ENCODE measurements around the gene CYFIP1.
"Not testable (repeated sequence)": the region's sequence is repeated elsewhere in the genome, so short reads cannot be mapped to it uniquely, and the experiment has no call there.

CYFIP1 gene

DNA sequence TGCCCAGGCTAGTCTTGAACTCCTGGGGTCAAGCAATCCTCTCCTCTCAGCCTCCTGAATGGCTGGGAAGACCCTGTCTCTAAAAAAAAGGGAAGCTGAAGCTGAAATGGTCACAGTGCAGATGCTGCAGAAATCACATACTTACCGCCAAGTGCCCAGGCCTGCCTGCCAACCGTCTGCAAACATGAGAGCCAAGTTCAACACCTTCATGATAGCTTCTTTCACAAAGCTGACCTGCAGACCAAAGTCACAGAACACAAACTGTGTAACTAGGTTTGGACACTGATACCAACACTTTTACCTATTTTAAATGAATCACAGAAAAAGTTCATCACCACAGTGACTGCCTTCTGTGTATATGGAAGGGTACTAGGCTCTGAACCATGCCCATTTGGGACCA is 22.8 kb upstream of the CYFIP1 start:
- TF ChIP-seq, protein P1, sequence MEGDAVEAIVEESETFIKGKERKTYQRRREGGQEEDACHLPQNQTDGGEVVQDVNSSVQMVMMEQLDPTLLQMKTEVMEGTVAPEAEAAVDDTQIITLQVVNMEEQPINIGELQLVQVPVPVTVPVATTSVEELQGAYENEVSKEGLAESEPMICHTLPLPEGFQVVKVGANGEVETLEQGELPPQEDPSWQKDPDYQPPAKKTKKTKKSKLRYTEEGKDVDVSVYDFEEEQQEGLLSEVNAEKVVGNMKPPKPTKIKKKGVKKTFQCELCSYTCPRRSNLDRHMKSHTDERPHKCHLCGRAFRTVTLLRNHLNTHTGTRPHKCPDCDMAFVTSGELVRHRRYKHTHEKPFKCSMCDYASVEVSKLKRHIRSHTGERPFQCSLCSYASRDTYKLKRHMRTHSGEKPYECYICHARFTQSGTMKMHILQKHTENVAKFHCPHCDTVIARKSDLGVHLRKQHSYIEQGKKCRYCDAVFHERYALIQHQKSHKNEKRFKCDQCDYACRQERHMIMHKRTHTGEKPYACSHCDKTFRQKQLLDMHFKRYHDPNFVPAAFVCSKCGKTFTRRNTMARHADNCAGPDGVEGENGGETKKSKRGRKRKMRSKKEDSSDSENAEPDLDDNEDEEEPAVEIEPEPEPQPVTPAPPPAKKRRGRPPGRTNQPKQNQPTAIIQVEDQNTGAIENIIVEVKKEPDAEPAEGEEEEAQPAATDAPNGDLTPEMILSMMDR (IDR thresholded peaks at IDR 0.05), result no peak
- no peak for TF ChIP-seq ZFX (IDR thresholded peaks at IDR 0.05; ENCODE audit: borderline replicate concordance)
- H3K27ac ChIP-seq, result no peak overlapping the region

DNA sequence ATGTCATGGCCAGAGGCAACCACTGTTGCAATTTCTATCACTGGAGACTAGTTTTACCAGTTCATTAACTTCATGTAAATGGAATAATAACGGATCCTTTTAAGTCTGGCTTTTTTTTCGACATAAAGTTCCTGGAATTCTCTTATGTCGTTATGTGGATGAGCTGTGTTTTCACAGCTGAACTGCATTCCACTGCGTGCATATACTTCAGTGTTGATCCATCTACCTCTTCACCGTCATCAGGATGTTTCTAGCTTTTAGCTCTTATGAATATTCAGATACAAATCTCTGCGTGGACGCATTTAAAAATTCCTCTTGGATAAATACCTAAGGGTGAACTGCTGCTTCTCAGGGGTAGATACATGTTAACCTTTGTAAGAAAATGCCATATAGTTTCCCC is 15.6 kb upstream of the CYFIP1 start:
- TF ChIP-seq, protein P1 (IDR thresholded peaks at IDR 0.05), result no peak
- no peak for TF ChIP-seq ZFX (IDR thresholded peaks at IDR 0.05; ENCODE audit: borderline replicate concordance)
- no peak overlapping the region for H3K27ac ChIP-seq

GRCh38 chr15:22992024-22992326 is 11.8 kb upstream of the CYFIP1 start:
- TF ChIP-seq ZFX (IDR thresholded peaks at IDR 0.05; ENCODE audit: borderline replicate concordance), result no peak
- TF ChIP-seq, protein P1 (IDR thresholded peaks at IDR 0.05), result no peak
- no peak overlapping the region for H3K27ac ChIP-seq

- no peak for TF ChIP-seq ZFX (IDR thresholded peaks at IDR 0.05; ENCODE audit: borderline replicate concordance)
- TF ChIP-seq, protein P1 (IDR thresholded peaks at IDR 0.05), result no peak
- H3K27ac ChIP-seq, result no peak overlapping the region
Observed at GRCh38 chr15:22989576-22990477, 9.7 kb upstream of the CYFIP1 start.

DNA sequence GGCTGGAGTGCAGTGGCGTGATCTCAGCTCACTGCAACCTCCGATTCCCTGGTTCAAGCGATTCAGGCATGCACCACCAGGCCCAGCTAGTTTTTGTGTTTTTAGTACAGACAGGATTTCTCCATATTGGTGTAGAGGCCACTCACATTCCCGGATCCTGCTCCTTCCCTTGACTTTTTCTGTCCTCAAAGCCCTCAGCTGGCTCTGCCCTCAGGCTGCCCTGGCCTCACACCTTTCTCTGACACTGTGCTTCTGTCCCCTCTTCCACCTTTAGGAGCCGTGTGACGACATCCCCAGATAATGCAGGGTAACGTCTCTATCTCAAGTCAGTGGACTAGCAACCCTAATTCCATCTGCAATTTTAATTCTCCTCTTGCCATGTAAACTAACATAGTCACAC is 8.6 kb upstream of the CYFIP1 start:
- no peak overlapping the region for H3K27ac ChIP-seq
- TF ChIP-seq, protein P1 (IDR thresholded peaks at IDR 0.05), result no peak
- no peak for TF ChIP-seq ZFX (IDR thresholded peaks at IDR 0.05; ENCODE audit: borderline replicate concordance)

DNA sequence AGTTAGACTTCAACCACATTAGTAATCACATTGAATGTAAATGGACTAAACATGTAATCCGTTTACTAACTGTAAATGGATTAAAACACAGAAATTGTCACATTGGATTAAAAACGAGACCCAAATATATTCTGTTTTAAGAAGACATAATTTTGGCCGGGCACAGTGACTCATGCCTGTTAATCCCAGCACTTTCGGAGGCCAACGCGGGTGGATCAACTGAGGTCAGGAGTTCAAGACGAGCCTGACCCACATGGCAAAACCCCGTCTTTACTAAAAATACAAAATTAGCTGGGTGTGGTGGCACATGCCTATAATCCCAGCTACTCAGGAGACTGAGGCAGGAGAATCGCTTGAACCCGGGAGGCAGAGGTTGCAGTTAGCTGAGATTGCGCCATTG is 1.8 kb upstream of the CYFIP1 start:
- H3K27ac ChIP-seq, result not testable (repeated sequence)

- TF ChIP-seq ZFX (IDR thresholded peaks at IDR 0.05; ENCODE audit: borderline replicate concordance), result no peak
- TF ChIP-seq, protein P1 (IDR thresholded peaks at IDR 0.05), result no peak
- peak overlapping the region; percentile 64 for H3K27ac ChIP-seq
Observed at GRCh38 chr15:22981051-22981840, 1.1 kb upstream of the CYFIP1 start.

All from 22Rv1 (cell line).